ENCODE measurements around the gene DNAJC11. TPM values are rescaled to one million over a fixed set of nuclear protein-coding genes. Genes with fewer than 3 reads are reported as not detected.

Gene DNAJC11
- polyA plus RNA-seq, 2 of the 4 experiments (the other 2 are of a cell fraction): 35.7 to 48.5 TPM

DNA sequence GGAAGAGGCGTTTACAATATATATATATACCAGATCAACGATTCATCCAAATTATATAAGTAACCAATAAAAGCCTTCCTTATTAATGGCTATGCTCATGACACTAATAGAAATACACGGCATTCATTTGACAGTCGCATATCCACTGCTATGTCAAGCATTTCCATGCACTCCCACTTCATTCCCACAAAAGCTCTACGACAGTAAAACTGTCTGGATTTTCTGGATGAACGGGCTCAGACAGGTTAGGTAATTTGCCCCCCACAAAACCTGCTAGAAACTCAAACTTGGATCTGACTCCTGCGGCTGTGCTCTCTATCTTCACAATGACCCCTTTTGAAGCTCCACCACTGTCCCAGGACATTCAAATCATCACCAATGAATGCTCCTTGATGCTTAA, 11.4 kb downstream of the DNAJC11 start (continued):
- TF ChIP-seq CBX8 (IDR thresholded peaks at IDR 0.05): no peak
- TF ChIP-seq CBX2 (IDR thresholded peaks at IDR 0.05; ENCODE audit: borderline replicate concordance, low read depth): no peak
- no peak for TF ChIP-seq PHF8 (IDR thresholded peaks at IDR 0.05; ENCODE audit: borderline replicate concordance, low read depth)
- TF ChIP-seq ZC3H11A (IDR thresholded peaks at IDR 0.05): no peak
- no peak for TF ChIP-seq MYC (IDR thresholded peaks at IDR 0.05; ENCODE audit: borderline replicate concordance, low read length)

DNA sequence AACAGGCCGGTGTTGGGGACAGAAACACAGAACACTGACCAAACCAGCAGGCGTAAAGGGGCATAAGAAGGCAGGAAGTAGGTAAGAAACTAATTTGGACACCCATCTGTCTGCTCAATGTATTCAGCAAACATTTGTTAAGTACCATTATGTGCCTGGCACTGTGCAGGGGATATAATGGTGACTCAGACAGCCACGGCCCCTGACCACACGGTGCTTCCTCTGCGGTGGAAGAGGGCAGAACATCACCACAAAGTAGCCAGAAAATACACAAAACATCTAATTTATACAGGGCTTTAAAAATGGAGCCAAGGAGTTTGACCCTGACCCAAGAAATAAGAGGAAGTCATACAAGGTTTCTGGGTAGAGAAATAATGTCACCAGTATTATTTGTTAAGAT, 12.9 kb downstream of the DNAJC11 start:
- DNase-seq (ENCODE audit: low read depth in 1 of 2, low spot score in 1 of 2): no peak
- Histone ChIP-seq H3K4me2 (no peak overlapping the region), H3K27ac (no peak overlapping the region), H3K4me1 (no peaks in the 10 kb centered on the region), H3K9me3 (no peaks in the 10 kb centered on the region), H3K4me3 (no peak overlapping the region)
- CTCF ChIA-PET: no interaction called here
- FAIRE-seq: no peak
- TF ChIP-seq NR3C1 (IDR thresholded peaks at IDR 0.05): no peak
- no peak for TF ChIP-seq KDM5A (IDR thresholded peaks at IDR 0.05)
- no peak for TF ChIP-seq BHLHE40 (IDR thresholded peaks at IDR 0.05; ENCODE audit: low read depth, low read length)
- no peak for TF ChIP-seq CEBPB (IDR thresholded peaks at IDR 0.05)
- TF ChIP-seq RAD21 (conservative IDR thresholded peaks at IDR 0.05 in 1 of 2, IDR thresholded peaks at IDR 0.05 in 1 of 2): no peak
- TF ChIP-seq, protein P1, sequence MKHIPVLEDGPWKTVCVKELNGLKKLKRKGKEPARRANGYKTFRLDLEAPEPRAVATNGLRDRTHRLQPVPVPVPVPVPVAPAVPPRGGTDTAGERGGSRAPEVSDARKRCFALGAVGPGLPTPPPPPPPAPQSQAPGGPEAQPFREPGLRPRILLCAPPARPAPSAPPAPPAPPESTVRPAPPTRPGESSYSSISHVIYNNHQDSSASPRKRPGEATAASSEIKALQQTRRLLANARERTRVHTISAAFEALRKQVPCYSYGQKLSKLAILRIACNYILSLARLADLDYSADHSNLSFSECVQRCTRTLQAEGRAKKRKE (CRISPR knock-in tag; IDR thresholded peaks at IDR 0.05; ENCODE audit: low read depth): no peak
- TF ChIP-seq RFX5 (IDR thresholded peaks at IDR 0.05): no peak
- no peak for TF ChIP-seq EHF (CRISPR knock-in tag; IDR thresholded peaks at IDR 0.05)
- TF ChIP-seq EP300 (IDR thresholded peaks at IDR 0.05): no peak
- TF ChIP-seq POLR2A (IDR thresholded peaks at IDR 0.05; ENCODE audit: low read length): no peak
- TF ChIP-seq POLR2AphosphoS2 (conservative IDR thresholded peaks at IDR 0.05; ENCODE audit: low read length): no peak
- 81% methylated on average over 5 of the region's 5 CpGs for WGBS (ENCODE audit: missing lambda C conversion rate)
- no peak for ATAC-seq
- POLR2A ChIA-PET: no interaction called here

DNA sequence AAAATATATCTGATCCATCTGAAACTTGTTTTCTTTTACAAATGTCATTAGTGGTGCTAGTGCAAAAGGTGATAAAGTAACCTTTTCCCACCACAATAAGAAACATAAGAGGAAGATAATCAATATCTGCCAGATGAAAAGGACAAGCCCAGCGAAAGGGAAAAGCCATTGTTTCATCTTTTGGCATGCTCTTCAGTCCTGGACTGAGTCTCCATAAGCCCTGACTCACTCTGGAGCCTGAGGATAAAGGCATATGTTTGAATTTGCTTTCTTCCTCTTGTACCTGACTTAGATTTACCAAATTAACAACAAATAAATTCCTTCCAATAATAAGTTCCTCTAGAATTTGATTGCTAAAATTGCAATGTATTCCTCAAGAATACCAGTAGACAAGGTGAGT, 13.6 kb downstream of the DNAJC11 start:
- no peak for TF ChIP-seq SMC3 (IDR thresholded peaks at IDR 0.05)
- TF ChIP-seq HOXB13 (CRISPR knock-in tag; IDR thresholded peaks at IDR 0.05; ENCODE audit: low read depth): no peak
- TF ChIP-seq HOXA7 (CRISPR knock-in tag; IDR thresholded peaks at IDR 0.05): no peak
- TF ChIP-seq, protein P2, sequence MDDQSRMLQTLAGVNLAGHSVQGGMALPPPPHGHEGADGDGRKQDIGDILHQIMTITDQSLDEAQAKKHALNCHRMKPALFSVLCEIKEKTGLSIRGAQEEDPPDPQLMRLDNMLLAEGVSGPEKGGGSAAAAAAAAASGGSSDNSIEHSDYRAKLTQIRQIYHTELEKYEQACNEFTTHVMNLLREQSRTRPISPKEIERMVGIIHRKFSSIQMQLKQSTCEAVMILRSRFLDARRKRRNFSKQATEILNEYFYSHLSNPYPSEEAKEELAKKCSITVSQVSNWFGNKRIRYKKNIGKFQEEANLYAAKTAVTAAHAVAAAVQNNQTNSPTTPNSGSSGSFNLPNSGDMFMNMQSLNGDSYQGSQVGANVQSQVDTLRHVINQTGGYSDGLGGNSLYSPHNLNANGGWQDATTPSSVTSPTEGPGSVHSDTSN (IDR thresholded peaks at IDR 0.05): no peak
- TF ChIP-seq CBX8 (IDR thresholded peaks at IDR 0.05): no peak
- TF ChIP-seq RFX5 (IDR thresholded peaks at IDR 0.05): no peak
- TF ChIP-seq CBX2 (IDR thresholded peaks at IDR 0.05; ENCODE audit: borderline replicate concordance, low read depth): no peak
- TF ChIP-seq JUNB (IDR thresholded peaks at IDR 0.05): no peak
- TF ChIP-seq CEBPB (IDR thresholded peaks at IDR 0.05): no peak
- no peak for TF ChIP-seq MYC (IDR thresholded peaks at IDR 0.05; ENCODE audit: borderline replicate concordance, low read length)
- TF ChIP-seq RCOR1 (IDR thresholded peaks at IDR 0.05; ENCODE audit: low read depth, low read length): no peak
- no peak for TF ChIP-seq GATA3 (IDR thresholded peaks at IDR 0.05; ENCODE audit: borderline replicate concordance)
- no peak for TF ChIP-seq BHLHE40 (IDR thresholded peaks at IDR 0.05; ENCODE audit: low read depth, low read length)
- FAIRE-seq: no peak
- CTCF ChIA-PET: no interaction called here
- WGBS (ENCODE audit: missing lambda C conversion rate): 79% methylated on average over 1 of the region's 1 CpG
- H3K27ac ChIP-seq: no peak overlapping the region
- DNase-seq (ENCODE audit: low read depth in 1 of 2, low spot score in 1 of 2): no peak
- H3K9me3 ChIP-seq: no peaks in the 10 kb centered on the region
- no peak for ATAC-seq
- H3K4me3 ChIP-seq: no peak overlapping the region
- H3K4me2 ChIP-seq: no peak overlapping the region
- POLR2A ChIA-PET: no interaction called here
- no peaks in the 10 kb centered on the region for H3K4me1 ChIP-seq

DNA sequence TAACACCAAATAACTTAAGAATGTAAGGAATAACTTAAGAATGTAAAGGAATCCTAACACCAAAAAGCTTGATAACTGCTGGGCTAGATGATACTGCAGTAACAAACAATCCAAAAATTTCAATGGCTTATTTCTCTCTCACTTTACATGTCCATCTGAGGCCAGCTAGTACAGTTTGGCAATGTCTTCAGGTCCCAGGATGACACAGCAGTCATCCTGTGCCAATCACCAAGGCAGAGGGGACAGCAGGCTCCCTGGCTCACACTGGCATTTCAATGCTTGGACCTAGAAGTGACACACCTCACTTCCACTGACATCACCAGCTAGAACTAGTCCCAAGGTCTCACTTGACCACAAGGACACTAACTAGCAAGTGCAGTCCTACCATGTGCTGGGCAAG, 15.3 kb downstream of the DNAJC11 start:
- Histone ChIP-seq H3K4me3 (no peak overlapping the region), H3K4me1 (no peaks in the 10 kb centered on the region), H3K4me2 (no peak overlapping the region), H3K27ac (no peak overlapping the region), H3K9me3 (no peaks in the 10 kb centered on the region)
- CTCF ChIA-PET: interaction anchor here (0.7 to 1.4 kb wide), 2 partner anchors 15 to 65 kb away, joined by 3 to 6 read pairs; partner anchors contain the start of gene DNAJC11
- DNase-seq (ENCODE audit: low read depth in 1 of 2, low spot score in 1 of 2) (no peak), ATAC-seq (no peak), FAIRE-seq (no peak)
- TF ChIP-seq, protein P1 (CRISPR knock-in tag; IDR thresholded peaks at IDR 0.05; ENCODE audit: low read depth): no peak
- TF ChIP-seq, protein P3, sequence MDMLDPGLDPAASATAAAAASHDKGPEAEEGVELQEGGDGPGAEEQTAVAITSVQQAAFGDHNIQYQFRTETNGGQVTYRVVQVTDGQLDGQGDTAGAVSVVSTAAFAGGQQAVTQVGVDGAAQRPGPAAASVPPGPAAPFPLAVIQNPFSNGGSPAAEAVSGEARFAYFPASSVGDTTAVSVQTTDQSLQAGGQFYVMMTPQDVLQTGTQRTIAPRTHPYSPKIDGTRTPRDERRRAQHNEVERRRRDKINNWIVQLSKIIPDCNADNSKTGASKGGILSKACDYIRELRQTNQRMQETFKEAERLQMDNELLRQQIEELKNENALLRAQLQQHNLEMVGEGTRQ (IDR thresholded peaks at IDR 0.05): no peak
- no peak for TF ChIP-seq CHD2 (IDR thresholded peaks at IDR 0.05; ENCODE audit: low read length, partially characterized antibody)
- TF ChIP-seq HOXA7 (CRISPR knock-in tag; IDR thresholded peaks at IDR 0.05): no peak
- TF ChIP-seq POLR2A (IDR thresholded peaks at IDR 0.05; ENCODE audit: low read length): no peak
- TF ChIP-seq, protein P4, sequence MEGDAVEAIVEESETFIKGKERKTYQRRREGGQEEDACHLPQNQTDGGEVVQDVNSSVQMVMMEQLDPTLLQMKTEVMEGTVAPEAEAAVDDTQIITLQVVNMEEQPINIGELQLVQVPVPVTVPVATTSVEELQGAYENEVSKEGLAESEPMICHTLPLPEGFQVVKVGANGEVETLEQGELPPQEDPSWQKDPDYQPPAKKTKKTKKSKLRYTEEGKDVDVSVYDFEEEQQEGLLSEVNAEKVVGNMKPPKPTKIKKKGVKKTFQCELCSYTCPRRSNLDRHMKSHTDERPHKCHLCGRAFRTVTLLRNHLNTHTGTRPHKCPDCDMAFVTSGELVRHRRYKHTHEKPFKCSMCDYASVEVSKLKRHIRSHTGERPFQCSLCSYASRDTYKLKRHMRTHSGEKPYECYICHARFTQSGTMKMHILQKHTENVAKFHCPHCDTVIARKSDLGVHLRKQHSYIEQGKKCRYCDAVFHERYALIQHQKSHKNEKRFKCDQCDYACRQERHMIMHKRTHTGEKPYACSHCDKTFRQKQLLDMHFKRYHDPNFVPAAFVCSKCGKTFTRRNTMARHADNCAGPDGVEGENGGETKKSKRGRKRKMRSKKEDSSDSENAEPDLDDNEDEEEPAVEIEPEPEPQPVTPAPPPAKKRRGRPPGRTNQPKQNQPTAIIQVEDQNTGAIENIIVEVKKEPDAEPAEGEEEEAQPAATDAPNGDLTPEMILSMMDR (IDR thresholded peaks at IDR 0.05): no peak
- no peak for TF ChIP-seq CBX8 (IDR thresholded peaks at IDR 0.05)
- POLR2A ChIA-PET: no interaction called here

Measured in A549 (cell line).